HEK293T (cell line): Measurements from ENCODE around the gene KIF26B.

Source experiments
- ARNT ChIP-seq: fragments of 450-650 bp; IDR thresholded peaks from 2 replicates; pipeline ENCODE4 v1.6.1; 2017; ENCODE audit warnings: mild to moderate bottlenecking
- ELF4 ChIP-seq: fragments of 450-650 bp; IDR thresholded peaks from 2 replicates; pipeline ENCODE4 v1.6.1; 2017; ENCODE audit warnings: antibody characterized with exemption
- FOXK2 ChIP-seq: fragments of 450-650 bp; IDR thresholded peaks from 2 replicates; pipeline ENCODE4 v1.6.1; 2016; ENCODE audit warnings: mild to moderate bottlenecking
- HDGF ChIP-seq: fragments of 450-650 bp; IDR thresholded peaks from 2 replicates; pipeline ENCODE4 v1.6.1; 2017; ENCODE audit warnings: antibody characterized with exemption, borderline replicate concordance
- PKNOX1 ChIP-seq: fragments of 450-650 bp; IDR thresholded peaks from 2 replicates; pipeline ENCODE4 v1.6.1; 2016
- SP1 ChIP-seq: fragments of 450-650 bp; IDR thresholded peaks from 2 replicates; pipeline ENCODE4 v1.6.1; 2017
- SUZ12 ChIP-seq: fragments of 450-650 bp; IDR thresholded peaks from 2 replicates; pipeline ENCODE4 v1.6.1; 2016; ENCODE audit warnings: mild to moderate bottlenecking
- TARDBP ChIP-seq: fragments of 450-650 bp; IDR thresholded peaks from 2 replicates; pipeline ENCODE4 v1.6.1; 2016

DNA sequence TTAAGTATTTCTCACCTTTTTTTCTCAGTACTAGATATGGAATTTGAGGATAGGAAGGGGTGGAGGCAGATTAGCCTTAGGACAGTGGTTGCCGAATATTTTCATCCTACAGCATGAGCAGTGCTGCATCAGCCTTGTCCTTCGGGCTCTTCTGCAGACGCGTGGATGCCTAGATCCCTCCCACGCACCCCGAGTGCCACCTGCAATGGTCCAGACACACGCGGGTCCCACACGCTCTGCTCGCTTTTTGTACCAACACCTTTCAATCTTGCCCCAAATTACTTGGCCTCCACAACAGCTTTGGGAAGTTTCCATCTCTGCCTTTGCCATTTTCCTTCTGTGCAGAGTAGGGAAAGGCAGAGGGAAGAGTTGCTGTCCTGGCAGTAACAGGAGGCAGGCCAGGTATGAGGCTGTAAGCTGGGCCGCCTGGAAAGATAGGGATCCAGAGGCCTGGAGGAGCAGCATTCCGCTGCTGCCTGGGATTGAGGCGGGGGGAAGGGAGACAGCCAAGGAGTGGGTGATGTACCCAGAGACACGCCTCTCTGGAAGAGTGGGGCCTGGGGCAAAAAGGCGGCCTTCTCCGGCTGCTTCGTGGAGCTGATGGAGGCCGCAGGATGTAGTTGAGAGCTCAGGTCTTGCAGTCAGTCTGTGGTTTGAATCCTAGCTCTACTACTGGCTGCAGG lies 467.7 kb downstream of the KIF26B start:
- no peak for TF ChIP-seq SP1
- no peak for TF ChIP-seq FOXK2
- TF ChIP-seq ELF4, result no peak
- no peak for TF ChIP-seq SUZ12
- no peak for TF ChIP-seq ARNT
- no peak for TF ChIP-seq PKNOX1
- no peak for TF ChIP-seq TARDBP
- no peak for TF ChIP-seq HDGF
